Sigmoid colon (tissue), 7 donors: ENCODE data around the gene ESPNL. TPM values are rescaled to one million over a fixed set of nuclear protein-coding genes. Genes with fewer than 3 reads are reported as not detected.

Source experiments
- DNase-seq: peaks from one replicate; pipeline ENCODE4 v3.0.0-alpha.2; 2019
- H3K27ac ChIP-seq, 4 donors: fragments of 200-600 bp; sonication (generic); one replicate each; pipeline ENCODE4 v1.5.1; 2016 to 2019; ENCODE audit warnings: mild to moderate bottlenecking in 1 of 4
- H3K27me3 ChIP-seq, 3 donors: fragments of 200-600 bp; sonication (generic); one replicate each; pipeline ENCODE4 v1.5.1; 2019; ENCODE audit warnings: mild to moderate bottlenecking in 1 of 3
- H3K36me3 ChIP-seq, 4 donors: fragments of 200-600 bp; sonication (generic); one replicate each; pipeline ENCODE4 v1.5.1; 2016 to 2019
- H3K4me1 ChIP-seq, 4 donors: fragments of 200-600 bp; sonication (generic); one replicate each; pipeline ENCODE4 v1.5.1; 2017 to 2019
- H3K4me3 ChIP-seq, 4 donors: fragments of 200-600 bp; sonication (generic); one replicate each; pipeline ENCODE4 v1.5.1; 2017 to 2019; ENCODE audit warnings: mild to moderate bottlenecking in 2 of 4, moderate library complexity in 1 of 4
- H3K9me3 ChIP-seq, 4 donors: fragments of 200-600 bp in 3 of 4; sonication (generic) in 3 of 4; one replicate each; pipeline versions ENCODE4 v1.5.1 to v1.6.1; 2013 to 2019
- CTCF ChIP-seq, 4 experiments: fragments of 450-650 bp in 3 of 4; fragments of 200-600 bp in 1 of 4; IDR thresholded peaks; one replicate each; pipeline ENCODE4 v1.5.1; 2016 to 2019; ENCODE audit warnings: antibody characterized with exemption in 4 of 4, mild to moderate bottlenecking in 3 of 4, moderate library complexity in 2 of 4
- EP300 ChIP-seq, 4 donors: sonication (generic); formaldehyde crosslinking; IDR thresholded peaks; one replicate each; pipeline ENCODE4 v1.6.1; 2017; ENCODE audit warnings: antibody characterized with exemption in 4 of 4
- POLR2A ChIP-seq, 2 donors: fragments of 450-650 bp; IDR thresholded peaks; one replicate each; pipeline ENCODE4 v1.6.1; 2016; ENCODE audit warnings: antibody characterized with exemption in 2 of 2, mild to moderate bottlenecking in 2 of 2, moderate library complexity in 2 of 2
- POLR2AphosphoS5 ChIP-seq, 4 donors: sonication (generic); formaldehyde crosslinking; IDR thresholded peaks; one replicate each; pipeline ENCODE4 v1.6.1; 2017; ENCODE audit warnings: antibody characterized with exemption in 4 of 4
- WGBS, 2 donors: extraction: QIAGEN DNeasy Blood & Tissue Kit; methylation state at CpG; one replicate each; pipeline ENCODE4 v1.1.7; 2013; 5-methylcytosine and 5-hydroxymethylcytosine counted together
- intact Hi-C: fragments of 100-400 bp; cut with DNase I; formaldehyde crosslinking; loops from one replicate; pipeline ENCODE4 v1.15.1; 2023
- polyA plus RNA-seq, 3 donors: library from polyadenylated mRNA; stranded (reverse); fragments of 200-250 nt; gene quantifications; one replicate each; pipeline ENCODE4 v1.2.3, GENCODE V29; 2013
- total RNA-seq, 4 donors: library from RNA; depleted of rRNA; stranded (reverse); fragments of >200 nt; gene quantifications; one replicate each; pipeline ENCODE4 v1.1.0, GENCODE V29; 2016
- donor health status: healthy with polysubstance abuse.
- donor health status: Bipolar disorder and iron deficiency.
- donor health status: healthy.

ESPNL gene
- total and polyA plus RNA-seq, 7 donors = 0.36 to 2.0 (median 0.58) TPM; not detected in 3

GRCh38 chr2:238101891-238102841, 2.0 kb downstream of the ESPNL start:
- Histone ChIP-seq H3K36me3 (no peaks in the 10 kb centered on the region), H3K4me3 (no peak overlapping the region), H3K9me3 (no peaks in the 10 kb centered on the region), H3K4me1 (no peaks in the 10 kb centered on the region), H3K27me3 (no peaks in the 10 kb centered on the region), H3K27ac (no peak overlapping the region)
- TF ChIP-seq POLR2AphosphoS5 (IDR thresholded peaks at IDR 0.05) (no peak), EP300 (IDR thresholded peaks at IDR 0.05) (no peak), CTCF (IDR thresholded peaks at IDR 0.05) (no peak), POLR2A (IDR thresholded peaks at IDR 0.05) (no peak)
- intact Hi-C loops = no loop called here
- DNase-seq = peak; percentile 56
- WGBS, 2 donors = 85 to 88% methylated on average over 30 of the region's 30 CpGs

DNA sequence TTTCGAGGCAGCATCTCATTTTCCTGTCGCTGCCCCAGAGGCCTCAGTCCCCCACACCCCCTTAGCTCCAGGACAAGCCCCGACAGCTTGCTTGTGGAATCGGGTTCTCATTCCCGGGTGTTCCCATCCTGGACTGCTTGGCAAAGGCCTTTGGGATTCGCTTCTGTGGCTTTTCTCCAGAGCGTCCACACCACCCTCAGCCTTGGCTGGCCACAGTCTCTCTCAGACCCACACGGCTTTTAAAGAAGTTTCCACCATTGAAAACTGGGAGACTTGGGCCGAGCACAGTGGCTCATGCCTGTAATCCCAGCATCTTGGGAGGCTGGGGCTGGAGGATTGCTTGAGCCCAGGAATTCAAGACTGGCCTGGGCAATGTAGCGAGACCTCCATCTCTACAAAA, 2.7 kb downstream of the ESPNL start:
- 84 to 88% methylated on average over 10 of the region's 10 CpGs for WGBS, 2 donors

GRCh38 chr2:238103465-238104225, 3.5 kb downstream of the ESPNL start:
- intact Hi-C loops = no loop called here
- TF ChIP-seq POLR2AphosphoS5 (IDR thresholded peaks at IDR 0.05) (no peak), EP300 (IDR thresholded peaks at IDR 0.05) (no peak), CTCF (IDR thresholded peaks at IDR 0.05) (no peak), POLR2A (IDR thresholded peaks at IDR 0.05) (no peak)
- Histone ChIP-seq H3K36me3 (no peaks in the 10 kb centered on the region), H3K4me1 (peaks cover 0 to 2% (median 0%) of the 10 kb centered on the region in 4 donors), H3K27me3 (no peaks in the 10 kb centered on the region), H3K4me3 (no peak overlapping the region), H3K27ac (no peak overlapping the region), H3K9me3 (no peaks in the 10 kb centered on the region)
- DNase-seq = no peak
- 91 to 93% methylated on average over 18 of the region's 18 CpGs for WGBS, 2 donors

More for the DNA sequence above, 2.7 kb downstream of the ESPNL start:
- TF ChIP-seq POLR2AphosphoS5 (IDR thresholded peaks at IDR 0.05) = no peak
- TF ChIP-seq CTCF (IDR thresholded peaks at IDR 0.05) = no peak
- no peak for TF ChIP-seq EP300 (IDR thresholded peaks at IDR 0.05)
- no peak for TF ChIP-seq POLR2A (IDR thresholded peaks at IDR 0.05)
- H3K27me3 ChIP-seq = no peaks in the 10 kb centered on the region
- H3K4me3 ChIP-seq = no peak overlapping the region
- H3K4me1 ChIP-seq = no peaks in the 10 kb centered on the region
- DNase-seq = no peak
- no peaks in the 10 kb centered on the region for H3K9me3 ChIP-seq
- H3K27ac ChIP-seq = no peak overlapping the region
- intact Hi-C loops = no loop called here
- no peaks in the 10 kb centered on the region for H3K36me3 ChIP-seq

GRCh38 chr2:238104226-238104690, 4.1 kb downstream of the ESPNL start:
- H3K27ac ChIP-seq = no peak overlapping the region
- H3K27me3 ChIP-seq = no peaks in the 10 kb centered on the region
- no peaks in the 10 kb centered on the region for H3K9me3 ChIP-seq
- peak; percentile 56 for DNase-seq
- WGBS, 2 donors = 89 to 91% methylated on average over 14 of the region's 14 CpGs
- intact Hi-C loops = no loop called here
- no peaks in the 10 kb centered on the region for H3K36me3 ChIP-seq
- H3K4me1 ChIP-seq = peaks cover 0 to 7% (median 0%) of the 10 kb centered on the region in 4 donors
- no peak for TF ChIP-seq POLR2AphosphoS5 (IDR thresholded peaks at IDR 0.05)
- TF ChIP-seq CTCF (IDR thresholded peaks at IDR 0.05) = no peak
- TF ChIP-seq POLR2A (IDR thresholded peaks at IDR 0.05) = no peak
- TF ChIP-seq EP300 (IDR thresholded peaks at IDR 0.05) = no peak
- H3K4me3 ChIP-seq = no peak overlapping the region
